ACC112 (cell line): ENCODE results near the gene SMPX.

Source experiments
- H2AFZ ChIP-seq: fragments of 200-600 bp; sonication (generic); one replicate; pipeline ENCODE4 v1.6.0; 2017; ENCODE audit warnings: antibody characterized with exemption, low read length; ENCODE audit not compliant: unreplicated experiment
- H3K27ac ChIP-seq: fragments of 200-600 bp; sonication (generic); 2 replicates; pipeline ENCODE4 v1.5.1; 2014; ENCODE audit warnings: low read depth, mild to moderate bottlenecking, antibody characterized with exemption, low read length, moderate library complexity
- H3K27me3 ChIP-seq: fragments of 200-600 bp; sonication (generic); 2 replicates; pipeline ENCODE4 v1.6.1; 2014; ENCODE audit warnings: mild to moderate bottlenecking, antibody characterized with exemption, low read length, moderate library complexity, mixed read lengths; ENCODE audit not compliant: insufficient read depth
- H3K36me3 ChIP-seq: fragments of 200-600 bp; sonication (generic); 2 replicates; pipeline ENCODE4 v1.6.1; 2016; ENCODE audit warnings: mild to moderate bottlenecking, antibody characterized with exemption, low read length, moderate library complexity, mixed read lengths; ENCODE audit not compliant: insufficient read depth
- H3K4me1 ChIP-seq: fragments of 200-600 bp; sonication (generic); one replicate; pipeline ENCODE4 v1.6.1; 2016; ENCODE audit warnings: low read length, mixed read lengths; ENCODE audit not compliant: insufficient read depth, unreplicated experiment, control insufficient read depth
- H3K4me3 ChIP-seq: fragments of 200-600 bp; sonication (generic); 2 replicates; pipeline ENCODE4 v1.5.1; 2014; ENCODE audit warnings: mild to moderate bottlenecking, low read depth, low read length
- H3K79me2 ChIP-seq: fragments of 200-600 bp; sonication (generic); one replicate; pipeline ENCODE4 v1.6.0; 2016; ENCODE audit warnings: low read length; ENCODE audit not compliant: control insufficient read depth, unreplicated experiment, insufficient read depth

Gene SMPX

DNA sequence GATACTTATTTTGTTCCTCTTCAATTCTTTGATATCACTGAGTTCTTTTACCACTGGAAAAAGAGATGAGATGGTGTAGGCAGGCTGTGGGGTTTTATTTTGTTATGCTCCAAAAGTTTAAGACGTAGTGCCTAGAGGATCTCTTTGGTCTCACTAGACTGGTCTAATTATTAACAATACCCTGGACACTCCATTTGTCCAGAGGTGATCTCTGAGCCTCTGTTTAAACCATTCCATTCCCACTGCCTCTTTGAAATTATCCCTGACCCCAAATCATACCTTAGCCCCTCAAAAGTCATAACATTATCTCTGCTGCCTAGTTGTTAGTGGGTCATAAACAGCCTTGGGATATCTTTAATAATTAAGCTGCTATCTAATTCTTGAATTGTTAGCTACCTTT is 24.2 kb downstream of the SMPX start:
- Histone ChIP-seq H3K4me1 (peaks cover 23% of the 10 kb centered on the region), H3K27ac (no peak overlapping the region), H3K79me2 (no peaks in the 10 kb centered on the region), H3K27me3 (peaks cover under 1% of the 10 kb centered on the region; the same call in 1 of the 2 replicates), H3K4me3 (no peak overlapping the region), H2AFZ (no peak overlapping the region), H3K36me3 (no peaks in the 10 kb centered on the region)

DNA sequence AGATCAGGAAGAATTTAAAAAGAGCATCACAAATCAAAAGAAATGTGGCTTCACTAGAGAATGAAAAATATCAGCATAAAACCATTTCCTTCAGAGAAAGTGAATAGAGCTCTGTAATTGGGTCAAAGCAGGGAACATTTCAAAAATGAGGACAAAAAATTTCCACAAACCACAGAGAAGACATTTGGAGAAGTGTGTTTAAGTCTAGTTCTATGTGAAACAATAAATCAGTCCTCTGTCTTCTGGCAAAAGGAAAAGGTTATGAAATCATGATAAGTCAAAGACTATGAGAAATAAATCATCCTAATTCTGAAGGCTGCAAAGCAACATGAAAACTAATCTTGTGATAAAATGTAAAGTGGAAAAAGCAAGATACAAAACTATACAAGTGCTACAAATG is 27.9 kb downstream of the SMPX start:
- no peak overlapping the region for H2AFZ ChIP-seq
- H3K4me1 ChIP-seq: peaks cover 14% of the 10 kb centered on the region
- H3K27me3 ChIP-seq: peaks cover 5% of the 10 kb centered on the region
- H3K79me2 ChIP-seq: no peaks in the 10 kb centered on the region
- H3K27ac ChIP-seq: no peak overlapping the region
- no peak overlapping the region for H3K4me3 ChIP-seq
- H3K36me3 ChIP-seq: no peaks in the 10 kb centered on the region

GRCh38 chrX:21728276-21728968 is 29.5 kb downstream of the SMPX start:
- Histone ChIP-seq H3K27me3 (peaks cover 5% of the 10 kb centered on the region), H3K4me3 (no peak overlapping the region), H3K79me2 (no peaks in the 10 kb centered on the region), H3K27ac (no peak overlapping the region), H2AFZ (no peak overlapping the region), H3K4me1 (peaks cover 5% of the 10 kb centered on the region), H3K36me3 (no peaks in the 10 kb centered on the region)

- no peaks in the 10 kb centered on the region for H3K79me2 ChIP-seq
- peaks cover 5% of the 10 kb centered on the region for H3K27me3 ChIP-seq
- H3K36me3 ChIP-seq: no peaks in the 10 kb centered on the region
- peaks cover 5% of the 10 kb centered on the region for H3K4me1 ChIP-seq
- H3K4me3 ChIP-seq: no peak overlapping the region
- no peak overlapping the region for H2AFZ ChIP-seq
- H3K27ac ChIP-seq: no peak overlapping the region
These were observed 32.0 kb downstream of the SMPX start for GRCh38 chrX:21725916-21726315.

DNA sequence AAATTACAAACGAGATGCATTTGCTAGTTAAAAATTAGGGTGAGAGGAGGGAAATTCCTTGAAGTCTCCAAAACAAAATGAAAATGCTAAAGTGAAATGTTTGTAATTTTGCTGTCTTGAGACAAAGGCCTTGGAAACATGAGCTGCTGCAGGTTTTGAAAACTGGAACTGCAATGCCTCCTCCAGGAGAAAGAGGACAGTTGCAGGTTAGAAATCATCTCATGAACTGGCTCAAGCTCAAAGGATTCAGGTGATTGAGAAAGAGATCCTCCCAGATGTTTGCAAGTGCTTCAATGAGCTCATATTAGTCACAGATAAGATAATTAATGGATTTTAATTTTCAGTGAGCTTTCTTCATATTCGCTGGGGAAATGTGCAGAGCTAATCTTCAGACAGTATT is 32.4 kb downstream of the SMPX start:
- no peaks in the 10 kb centered on the region for H3K36me3 ChIP-seq
- H3K27me3 ChIP-seq: peaks cover 5% of the 10 kb centered on the region
- H3K4me1 ChIP-seq: peaks cover 5% of the 10 kb centered on the region
- no peak overlapping the region for H3K4me3 ChIP-seq
- no peaks in the 10 kb centered on the region for H3K79me2 ChIP-seq
- no peak overlapping the region for H3K27ac ChIP-seq
- H2AFZ ChIP-seq: no peak overlapping the region

GRCh38 chrX:21723814-21724213 is 34.1 kb downstream of the SMPX start:
- no peaks in the 10 kb centered on the region for H3K79me2 ChIP-seq
- no peak overlapping the region for H3K27ac ChIP-seq
- H3K36me3 ChIP-seq: no peaks in the 10 kb centered on the region
- H3K4me3 ChIP-seq: no peak overlapping the region
- no peak overlapping the region for H2AFZ ChIP-seq
- peaks cover 5% of the 10 kb centered on the region for H3K4me1 ChIP-seq
- peaks cover 5% of the 10 kb centered on the region for H3K27me3 ChIP-seq

DNA sequence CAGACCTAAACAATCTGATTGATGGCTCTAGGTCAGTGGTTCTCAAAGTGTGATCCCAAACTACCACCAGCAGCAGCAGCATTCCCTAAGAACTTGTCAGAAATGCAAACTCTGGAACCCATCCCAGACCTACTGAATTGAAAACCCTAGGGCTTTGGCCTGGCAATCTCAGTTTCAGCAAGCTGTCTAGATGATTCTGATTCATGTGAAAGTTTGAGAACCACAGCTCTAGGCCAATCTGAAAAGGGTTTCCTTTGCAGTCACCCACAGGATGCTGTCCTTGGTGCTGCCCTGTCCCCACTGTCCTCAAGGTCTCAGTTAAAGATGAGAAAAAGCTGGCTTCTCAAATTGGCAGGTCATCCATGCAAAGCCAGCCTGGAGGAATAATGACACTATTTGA is 34.8 kb downstream of the SMPX start:
- no peak overlapping the region for H3K27ac ChIP-seq
- no peak overlapping the region for H2AFZ ChIP-seq
- H3K4me3 ChIP-seq: no peak overlapping the region
- no peaks in the 10 kb centered on the region for H3K36me3 ChIP-seq
- no peaks in the 10 kb centered on the region; the same call in none of the 2 replicates for H3K27me3 ChIP-seq
- H3K79me2 ChIP-seq: no peaks in the 10 kb centered on the region
- peaks cover 5% of the 10 kb centered on the region for H3K4me1 ChIP-seq

GRCh38 chrX:21721195-21721594 is 36.7 kb downstream of the SMPX start:
- no peak overlapping the region for H2AFZ ChIP-seq
- no peaks in the 10 kb centered on the region for H3K79me2 ChIP-seq
- no peak overlapping the region for H3K27ac ChIP-seq
- H3K4me3 ChIP-seq: no peak overlapping the region
- no peaks in the 10 kb centered on the region for H3K36me3 ChIP-seq
- H3K27me3 ChIP-seq: peaks cover 2% of the 10 kb centered on the region; the same call in 1 of the 2 replicates
- H3K4me1 ChIP-seq: peaks cover 5% of the 10 kb centered on the region

- Histone ChIP-seq H3K4me3 (no peak overlapping the region), H2AFZ (no peak overlapping the region), H3K27ac (no peak overlapping the region), H3K36me3 (no peaks in the 10 kb centered on the region), H3K79me2 (no peaks in the 10 kb centered on the region), H3K27me3 (peaks cover 3% of the 10 kb centered on the region; the same call in 1 of the 2 replicates), H3K4me1 (no peaks in the 10 kb centered on the region)
These were observed 39.3 kb downstream of the SMPX start for GRCh38 chrX:21718575-21718974.

DNA sequence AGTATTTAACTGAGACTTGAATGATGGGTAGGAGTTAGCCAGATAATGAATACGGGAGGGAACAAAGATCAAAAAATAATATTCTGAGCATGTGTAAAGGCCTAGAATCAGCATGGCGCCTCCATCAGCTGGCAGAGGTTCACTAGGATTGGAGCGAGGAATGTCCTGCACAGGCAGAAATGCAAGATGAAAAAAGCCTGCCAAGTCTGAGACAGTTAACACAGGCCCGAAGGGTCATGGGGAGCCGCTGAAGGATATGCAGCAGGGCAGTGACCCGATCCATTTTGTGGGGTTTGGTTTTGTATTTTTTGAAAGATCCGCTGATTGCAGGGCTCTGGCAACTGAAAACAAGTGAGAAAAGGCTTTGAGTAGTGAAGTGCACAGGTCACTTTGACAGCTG is 40.1 kb downstream of the SMPX start:
- H3K27me3 ChIP-seq: peaks cover 3% of the 10 kb centered on the region; the same call in 1 of the 2 replicates
- H3K36me3 ChIP-seq: no peaks in the 10 kb centered on the region
- H3K4me1 ChIP-seq: no peaks in the 10 kb centered on the region
- no peak overlapping the region for H3K4me3 ChIP-seq
- H2AFZ ChIP-seq: no peak overlapping the region
- H3K27ac ChIP-seq: no peak overlapping the region
- H3K79me2 ChIP-seq: no peaks in the 10 kb centered on the region

DNA sequence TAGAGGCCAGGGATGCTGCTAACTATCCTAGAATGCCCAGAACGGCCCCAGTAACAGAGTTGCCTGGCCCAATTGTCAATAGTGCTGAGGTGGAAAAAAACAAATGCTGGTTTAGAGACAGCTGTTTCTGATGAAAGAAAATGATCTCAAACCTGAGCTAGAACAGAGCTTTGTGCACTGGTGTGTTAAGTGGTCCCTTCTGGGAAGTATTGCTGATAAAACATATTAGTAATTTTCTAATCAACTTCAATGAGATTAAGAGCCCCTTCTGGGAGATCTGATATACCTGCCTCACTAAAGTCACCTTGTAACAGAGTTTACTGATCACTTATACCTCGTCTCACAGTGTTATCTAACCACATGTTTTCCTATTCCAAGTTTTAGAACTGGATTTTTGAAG is 42.1 kb downstream of the SMPX start:
- H3K4me1 ChIP-seq: no peaks in the 10 kb centered on the region
- H3K79me2 ChIP-seq: no peaks in the 10 kb centered on the region
- no peak overlapping the region for H3K27ac ChIP-seq
- H3K36me3 ChIP-seq: no peaks in the 10 kb centered on the region
- peaks cover 3% of the 10 kb centered on the region; the same call in 1 of the 2 replicates for H3K27me3 ChIP-seq
- H2AFZ ChIP-seq: no peak overlapping the region
- H3K4me3 ChIP-seq: no peak overlapping the region
